Erythroblast (primary cell): ENCODE measurements around the gene PIAS2.
A peak's percentile ranks its signal among the peaks of the same experiment; 100 is the strongest.

ENCODE experiments used
- DNase-seq, 2 experiments: peaks; one replicate each; lab custom pipeline; 2025; lab: John Stamatoyannopoulos, UW
- GATA1 ChIP-seq: IDR thresholded peaks from 2 replicates; pipeline ENCODE4 v1.6.1; 2011; ENCODE audit warnings: low read depth, mild to moderate bottlenecking, control low read depth, low read length, moderate library complexity
- POLR2A ChIP-seq: IDR thresholded peaks from 2 replicates; pipeline ENCODE4 v1.6.1; 2011; ENCODE audit warnings: mild to moderate bottlenecking, low read length

The PIAS2 gene

GRCh38 chr18:46888965-46889364 is 28.3 kb downstream of the PIAS2 start:
- TF ChIP-seq GATA1 (no peak), POLR2A (no peak)

DNA sequence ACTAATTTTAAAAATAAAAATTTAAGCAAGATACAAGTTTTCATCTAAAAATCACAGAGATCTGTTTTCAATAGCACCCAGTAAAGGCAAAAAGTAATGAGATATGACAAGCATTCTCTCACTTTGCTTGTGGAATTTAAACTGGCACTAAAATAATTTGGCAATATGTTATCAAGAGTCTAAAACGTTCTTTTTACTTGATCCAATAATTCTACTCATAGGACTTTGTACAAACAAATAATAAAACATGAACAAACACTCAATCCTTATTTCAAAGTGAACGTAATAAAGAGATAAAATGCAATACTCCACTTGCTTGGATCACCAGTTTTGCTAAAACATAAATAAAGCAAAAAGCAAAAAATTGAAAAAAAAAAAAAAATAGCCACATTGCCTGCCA is 30.4 kb downstream of the PIAS2 start:
- DNase-seq, result no peak
- TF ChIP-seq GATA1 (no peak), POLR2A (no peak)

More at GRCh38 chr18:46888965-46889364, 28.3 kb downstream of the PIAS2 start:
- DNase-seq, result no peak

- TF ChIP-seq GATA1, result no peak
- TF ChIP-seq POLR2A, result no peak
Measured at GRCh38 chr18:46883180-46883579, 34.1 kb downstream of the PIAS2 start.

GRCh38 chr18:46877329-46877987 is 39.8 kb downstream of the PIAS2 start:
- TF ChIP-seq POLR2A, result no peak
- TF ChIP-seq GATA1, result no peak
- DNase-seq, result peak in 1 of 2 experiments; percentile 16

More at GRCh38 chr18:46883180-46883579, 34.1 kb downstream of the PIAS2 start:
- no peak for DNase-seq

DNA sequence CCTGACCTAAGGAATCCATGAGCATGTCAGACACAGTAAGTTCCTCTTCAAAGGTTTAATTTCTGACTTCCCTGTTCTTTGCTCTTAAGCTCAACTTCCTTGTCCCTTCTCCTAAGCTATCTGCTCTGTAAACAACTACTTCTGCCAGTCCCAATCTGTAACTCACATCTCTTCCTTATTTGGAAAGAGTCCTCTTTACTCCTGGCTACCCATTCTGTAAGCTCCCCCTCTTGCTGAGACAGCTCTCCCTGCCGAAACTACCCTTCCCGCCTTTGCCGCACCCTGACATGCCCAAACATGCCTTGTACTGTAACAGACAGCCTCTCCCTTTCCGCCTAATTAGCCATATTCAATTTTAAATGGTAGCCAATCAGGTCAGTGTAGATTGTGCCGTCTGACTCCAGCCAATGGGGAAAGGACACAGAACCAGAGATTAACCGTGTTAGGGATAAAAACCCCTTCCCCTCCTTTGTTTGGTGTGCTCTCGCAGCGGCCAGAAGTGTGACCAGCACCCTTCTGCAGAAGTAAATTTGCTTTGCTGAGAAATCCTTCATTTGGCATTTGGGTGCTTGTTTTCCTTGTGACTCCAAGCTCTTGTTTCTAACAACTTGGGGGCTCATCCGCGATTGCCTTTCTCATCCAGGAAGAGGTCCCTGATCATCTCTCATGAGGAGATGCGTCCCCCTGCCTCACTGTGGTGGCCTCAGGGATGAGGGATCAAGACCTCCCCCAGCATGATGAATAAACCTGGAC is 49.0 kb downstream of the PIAS2 start:
- DNase-seq, result no peak
- TF ChIP-seq POLR2A (no peak), GATA1 (no peak)

DNA sequence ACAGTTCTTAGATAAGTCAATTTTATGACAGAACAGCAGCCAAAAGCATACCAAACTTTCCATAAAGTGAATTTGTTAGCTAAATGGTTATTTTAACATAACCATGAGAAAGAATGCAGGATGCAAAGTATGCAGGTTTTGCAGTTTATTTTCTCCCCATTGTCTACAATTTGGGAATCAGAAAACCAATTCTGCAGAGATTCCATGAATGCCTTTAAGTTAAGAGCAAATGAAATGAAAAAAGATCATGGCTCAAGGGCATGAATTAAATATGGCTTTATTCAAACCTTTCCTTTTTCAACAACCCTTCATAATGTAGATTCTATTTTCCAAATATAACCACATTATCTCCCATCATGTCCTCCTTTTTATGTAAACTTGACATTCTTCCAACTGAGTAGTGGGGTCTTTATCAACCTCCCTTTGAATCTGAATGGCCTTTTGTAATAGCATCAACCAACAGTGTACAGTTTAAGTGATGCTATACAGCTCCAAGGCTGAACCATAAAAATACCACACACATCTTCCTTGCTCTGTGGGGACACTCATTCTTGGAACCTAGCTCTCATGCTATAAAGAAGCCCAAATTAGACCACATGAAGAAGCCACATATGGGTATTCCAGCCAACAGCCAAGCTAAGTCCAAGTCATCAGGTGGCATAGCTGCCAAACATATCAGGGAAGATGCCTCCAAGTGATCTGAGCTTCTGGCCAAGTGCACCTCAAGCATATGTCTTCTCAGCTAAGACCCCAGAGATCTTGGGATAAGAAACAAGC is 49.8 kb downstream of the PIAS2 start:
- TF ChIP-seq GATA1 (no peak), POLR2A (no peak)
- DNase-seq, result no peak

DNA sequence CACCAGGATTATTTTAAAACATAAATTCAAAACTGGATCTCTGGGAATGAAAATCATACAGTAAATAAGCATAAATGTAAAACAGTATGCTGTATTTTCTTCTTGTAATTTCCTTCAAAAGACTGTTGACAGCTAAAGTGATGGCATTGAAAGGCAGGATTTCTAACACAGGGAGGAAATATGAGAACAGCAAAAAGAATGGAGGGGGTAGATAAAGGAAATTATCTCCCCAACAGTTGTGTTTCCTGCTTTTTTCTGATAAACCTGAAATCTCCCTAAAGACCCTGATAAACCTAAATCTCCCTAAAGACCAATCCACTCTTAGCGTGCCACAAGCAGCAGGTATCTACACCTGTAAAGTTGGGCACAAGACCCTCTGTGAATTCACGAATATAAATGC is 50.8 kb downstream of the PIAS2 start:
- TF ChIP-seq POLR2A (no peak), GATA1 (no peak)
- DNase-seq, result peak in 1 of 2 experiments; percentile 51

DNA sequence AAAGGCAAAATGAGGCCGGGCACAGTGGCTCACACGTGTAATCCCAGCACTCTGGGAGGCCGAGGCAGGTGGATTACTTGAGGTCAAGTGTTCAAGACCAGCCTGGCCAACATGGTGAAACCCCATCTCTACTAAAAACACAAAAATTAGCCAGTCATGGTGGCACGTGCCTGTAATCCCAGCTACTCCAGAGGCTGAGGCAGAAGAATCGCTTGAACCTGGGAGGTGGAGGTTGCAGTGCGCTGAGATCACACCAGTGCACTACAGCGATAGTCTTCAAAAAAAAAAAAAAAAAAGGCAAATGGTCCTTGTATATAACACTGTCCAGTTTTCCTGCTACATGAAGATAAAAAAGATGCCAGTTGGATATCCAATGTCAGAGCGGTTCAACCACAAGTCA is 52.1 kb downstream of the PIAS2 start:
- peak in 1 of 2 experiments; percentile 22 for DNase-seq

GRCh38 chr18:46859855-46860254 is 57.5 kb downstream of the PIAS2 start:
- no peak for DNase-seq
- no peak for TF ChIP-seq POLR2A
- no peak for TF ChIP-seq GATA1

- no peak for DNase-seq
- no peak for TF ChIP-seq GATA1
- TF ChIP-seq POLR2A, result no peak
Measured at GRCh38 chr18:46858290-46858689, 59.0 kb downstream of the PIAS2 start.

DNA sequence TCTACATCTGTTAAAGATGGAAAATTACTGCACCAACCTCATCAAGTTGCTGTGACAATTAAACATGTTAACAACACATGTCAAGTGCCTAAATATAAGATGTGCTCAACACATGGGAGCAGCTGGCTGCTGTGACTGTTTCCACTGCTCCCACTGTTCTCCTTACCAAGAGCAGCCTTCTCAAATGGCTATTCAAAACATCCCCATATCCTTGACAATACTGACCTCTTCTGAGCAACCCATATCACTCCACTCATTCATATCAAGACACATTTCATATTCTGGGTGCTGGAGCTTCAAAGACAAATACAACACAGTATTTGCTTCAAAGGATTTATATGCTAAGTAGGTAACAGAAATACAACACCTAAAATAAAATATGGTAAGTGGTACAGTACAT is 60.3 kb downstream of the PIAS2 start:
- peak in 1 of 2 experiments; percentile 23 for DNase-seq
- no peak for TF ChIP-seq POLR2A
- no peak for TF ChIP-seq GATA1

GRCh38 chr18:46849007-46849406 is 68.3 kb downstream of the PIAS2 start:
- TF ChIP-seq GATA1 (no peak), POLR2A (no peak)
- DNase-seq, result no peak

GRCh38 chr18:46843372-46843771 is 73.9 kb downstream of the PIAS2 start:
- TF ChIP-seq POLR2A (no peak), GATA1 (no peak)

GRCh38 chr18:46842583-46842982 is 74.7 kb downstream of the PIAS2 start:
- TF ChIP-seq POLR2A (no peak), GATA1 (no peak)
- DNase-seq, result no peak

More at GRCh38 chr18:46843372-46843771, 73.9 kb downstream of the PIAS2 start:
- no peak for DNase-seq
